Mucosa of descending colon (tissue), 3 donors: ENCODE measurements around the gene KIFBP. TPM values are rescaled to one million over a fixed set of nuclear protein-coding genes. Genes with fewer than 3 reads are reported as not detected.

ENCODE experiments used
- ATAC-seq: fragments of 200-7000 bp; cut with Tn5 transposase; one replicate; pipeline ENCODE4 v1.9.1; 2020; ENCODE audit warnings: mild to moderate bottlenecking, moderate library complexity
- DNase-seq, 3 donors: peaks; one replicate each; pipeline ENCODE4 v3.0.0-alpha.2; 2020
- H3K36me3 ChIP-seq: fragments of 200-600 bp; one replicate; pipeline ENCODE4 v1.8.0; 2021; ENCODE audit warnings: low read depth, mild to moderate bottlenecking
- H3K4me1 ChIP-seq: fragments of 200-600 bp; one replicate; pipeline ENCODE4 v1.8.0; 2021; ENCODE audit warnings: low read depth, mild to moderate bottlenecking
- H3K4me3 ChIP-seq: fragments of 200-600 bp; one replicate; pipeline ENCODE4 v1.8.0; 2021; ENCODE audit warnings: mild to moderate bottlenecking
- H3K9me3 ChIP-seq: fragments of 200-600 bp; one replicate; pipeline ENCODE4 v1.8.0; 2021; ENCODE audit warnings: mild to moderate bottlenecking
- CTCF ChIP-seq: fragments of 200-600 bp; IDR thresholded peaks from one replicate; pipeline ENCODE4 v1.8.0; 2022; ENCODE audit warnings: antibody characterized with exemption, mild to moderate bottlenecking
- intact Hi-C, 2 donors: fragments of 100-400 bp; cut with DNase I in 1 of 2; cut with micrococcal nuclease in 1 of 2; formaldehyde crosslinking; loops; one replicate each; pipeline versions ENCODE4 v1.11.0 to v1.11.1; 2022; cut with DNase I, micrococcal nuclease
- total RNA-seq, 3 donors: library from RNA; stranded (reverse); fragmentation: NEBNext Ultra II Directional in 2 of 3; extraction: Animal tissue kit (Norgen Biotek cat#: 25700) in 2 of 3; gene quantifications; one replicate each; pipeline versions ENCODE4 v1.2.1 to v1.2.4, GENCODE V29; 2021 to 2023
- donor health status: DM: no; HTN: no; CAD: no; lungs with moderate emphysema.
- donor health status: DM: no; HTN: no; CAD: no.
- donor health status: DM: no; HTN: yes; CAD: no.

Gene KIFBP
- total RNA-seq, 3 donors from 2014 or later, result 15.7 to 24.0 (median 19.5) TPM

GRCh38 chr10:69048103-69048502 is 59.5 kb downstream of the KIFBP start:
- TF ChIP-seq CTCF, result no peak
- Histone ChIP-seq H3K36me3 (no peaks in the 10 kb centered on the region), H3K4me3 (no peak overlapping the region), H3K9me3 (no peaks in the 10 kb centered on the region), H3K4me1 (no peaks in the 10 kb centered on the region)
- peak in 1 of 3 donors; percentile 40 for DNase-seq
- ATAC-seq, result peak; percentile 49
- intact Hi-C loops, result no loop called here

- H3K4me3 ChIP-seq, result no peak overlapping the region
- no peaks in the 10 kb centered on the region for H3K4me1 ChIP-seq
- DNase-seq (no peak), ATAC-seq (no peak)
- intact Hi-C loops, result no loop called here
- H3K36me3 ChIP-seq, result no peaks in the 10 kb centered on the region
- TF ChIP-seq CTCF, result no peak
- H3K9me3 ChIP-seq, result no peaks in the 10 kb centered on the region
Measured at GRCh38 chr10:69049566-69049961, 61.0 kb downstream of the KIFBP start.

GRCh38 chr10:69051303-69051702 is 62.7 kb downstream of the KIFBP start:
- no peaks in the 10 kb centered on the region for H3K9me3 ChIP-seq
- no peak for TF ChIP-seq CTCF
- DNase-seq, result peak in 1 of 3 donors; percentile 31
- peak; percentile 44 for ATAC-seq
- H3K36me3 ChIP-seq, result no peaks in the 10 kb centered on the region
- intact Hi-C loops, result no loop called here
- H3K4me1 ChIP-seq, result no peaks in the 10 kb centered on the region
- no peak overlapping the region for H3K4me3 ChIP-seq

GRCh38 chr10:69051710-69052487 is 63.3 kb downstream of the KIFBP start:
- Histone ChIP-seq H3K4me1 (no peaks in the 10 kb centered on the region), H3K9me3 (no peaks in the 10 kb centered on the region), H3K4me3 (no peak overlapping the region), H3K36me3 (no peaks in the 10 kb centered on the region)
- TF ChIP-seq CTCF, result no peak
- no peak for DNase-seq
- ATAC-seq, result no peak
- intact Hi-C loops, result no loop called here

- H3K36me3 ChIP-seq, result no peaks in the 10 kb centered on the region
- H3K4me1 ChIP-seq, result no peaks in the 10 kb centered on the region
- intact Hi-C loops, result no loop called here
- no peak for TF ChIP-seq CTCF
- no peak overlapping the region for H3K4me3 ChIP-seq
- H3K9me3 ChIP-seq, result no peaks in the 10 kb centered on the region
- DNase-seq (no peak), ATAC-seq (no peak)
Measured at GRCh38 chr10:69052736-69053135, 64.1 kb downstream of the KIFBP start.

- no peak for ATAC-seq
- Histone ChIP-seq H3K36me3 (no peaks in the 10 kb centered on the region), H3K4me3 (no peak overlapping the region), H3K9me3 (no peaks in the 10 kb centered on the region), H3K4me1 (no peaks in the 10 kb centered on the region)
- intact Hi-C loops, result no loop called here
- DNase-seq, result no peak
- TF ChIP-seq CTCF, result no peak
Measured at GRCh38 chr10:69055241-69055640, 66.6 kb downstream of the KIFBP start.
